GM18519 (cell line): ENCODE measurements around the gene AKAP12.
A peak's percentile ranks its signal among the peaks of the same experiment; 100 is the strongest.

ENCODE experiments used
- ATAC-seq: cut with Tn5 transposase; IDR thresholded peaks from one replicate; pipeline ENCODE4 v1.9.1; 2021; ENCODE audit warnings: mild to moderate bottlenecking, moderate library complexity; ENCODE audit not compliant: unreplicated experiment, low FRiP score

AKAP12 gene

GRCh38 chr6:151279891-151280290 is 40.1 kb downstream of the AKAP12 start:
- no peak for ATAC-seq

GRCh38 chr6:151280859-151281258 is 41.1 kb downstream of the AKAP12 start:
- ATAC-seq, result no peak

DNA sequence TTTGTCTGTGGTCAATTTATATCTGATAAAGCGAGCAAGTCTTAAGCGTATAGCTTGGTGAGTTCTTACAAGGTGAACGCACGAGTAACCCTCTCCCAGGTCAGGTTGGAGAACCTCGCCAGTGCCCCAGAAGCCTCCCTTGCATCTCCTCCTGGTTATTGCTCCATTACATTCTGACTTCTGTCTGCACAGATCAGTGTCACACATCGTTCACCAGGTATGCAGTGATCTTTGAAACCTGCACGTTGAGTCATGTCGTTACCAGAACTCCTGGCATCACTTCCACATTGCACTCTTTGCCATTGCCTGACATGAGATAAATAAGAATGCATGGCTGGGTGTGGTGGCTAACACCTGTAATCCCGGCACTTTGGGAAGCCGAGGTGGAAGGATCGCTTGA is 44.2 kb downstream of the AKAP12 start:
- peak; percentile 67 for ATAC-seq

- no peak for ATAC-seq
These were observed 44.8 kb downstream of the AKAP12 start for GRCh38 chr6:151284548-151285017.

- no peak for ATAC-seq
These were observed 45.4 kb downstream of the AKAP12 start for GRCh38 chr6:151285122-151285521.

DNA sequence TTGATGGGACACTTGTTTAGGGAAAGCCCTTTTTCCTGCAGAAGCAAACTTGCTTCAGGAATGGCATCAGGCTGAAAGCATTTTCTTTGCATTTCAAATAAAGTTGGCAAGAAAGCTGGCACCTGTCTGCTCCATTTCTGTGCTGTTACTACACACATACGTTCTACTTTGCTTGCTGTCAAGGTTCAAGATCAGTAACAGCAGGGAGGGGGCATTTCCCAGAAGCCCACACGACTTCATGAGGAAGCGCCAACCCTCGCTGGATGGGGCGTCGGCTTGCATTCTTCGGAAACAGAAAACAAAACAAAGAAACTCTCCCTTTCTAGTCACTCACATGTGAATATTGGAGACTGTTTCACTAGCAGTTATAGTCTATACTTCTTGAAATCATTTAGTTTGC is 46.4 kb downstream of the AKAP12 start:
- no peak for ATAC-seq

- no peak for ATAC-seq
These were observed 49.1 kb downstream of the AKAP12 start for GRCh38 chr6:151288712-151289398.

GRCh38 chr6:151289399-151290007 is 49.7 kb downstream of the AKAP12 start:
- no peak for ATAC-seq

DNA sequence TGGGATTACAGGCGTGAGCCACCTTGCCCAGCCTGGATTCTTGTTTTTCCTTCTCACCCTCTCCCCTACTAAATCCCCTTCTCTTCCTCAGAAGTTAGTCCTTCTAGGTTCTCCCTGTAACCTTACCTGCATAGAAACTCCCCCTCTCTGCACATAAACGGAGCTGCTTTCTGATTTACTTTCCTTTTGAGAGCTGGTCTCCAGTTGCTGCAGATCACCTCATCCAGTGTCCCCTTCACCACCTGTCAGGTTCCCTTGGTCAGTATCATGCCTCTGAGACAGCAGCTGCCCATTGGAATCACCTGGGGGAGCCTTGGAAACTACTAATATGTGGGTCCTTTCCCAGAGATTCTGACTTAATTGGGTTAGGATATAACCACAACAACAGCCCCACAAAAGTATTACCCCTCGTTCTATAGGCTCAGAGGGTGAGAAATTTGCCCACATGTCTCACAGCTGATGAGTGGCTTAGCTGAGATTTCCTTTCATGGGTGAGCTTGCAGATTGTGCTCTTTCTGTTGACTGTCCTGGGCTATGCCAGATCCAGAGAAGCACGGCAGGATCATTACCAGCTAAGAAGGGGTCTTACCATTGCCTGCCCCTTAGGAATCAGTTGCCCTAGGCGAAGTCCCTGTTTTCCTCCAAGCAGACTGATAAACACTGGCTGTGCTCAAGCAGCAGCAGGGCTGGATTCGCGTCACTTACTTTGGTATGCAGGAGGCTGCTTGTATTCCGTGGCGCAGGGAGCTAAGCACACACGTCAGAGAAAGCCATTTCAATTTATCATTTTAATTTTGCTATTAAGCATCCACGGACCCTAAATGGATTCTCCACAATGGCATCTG is 51.3 kb downstream of the AKAP12 start:
- ATAC-seq, result no peak

DNA sequence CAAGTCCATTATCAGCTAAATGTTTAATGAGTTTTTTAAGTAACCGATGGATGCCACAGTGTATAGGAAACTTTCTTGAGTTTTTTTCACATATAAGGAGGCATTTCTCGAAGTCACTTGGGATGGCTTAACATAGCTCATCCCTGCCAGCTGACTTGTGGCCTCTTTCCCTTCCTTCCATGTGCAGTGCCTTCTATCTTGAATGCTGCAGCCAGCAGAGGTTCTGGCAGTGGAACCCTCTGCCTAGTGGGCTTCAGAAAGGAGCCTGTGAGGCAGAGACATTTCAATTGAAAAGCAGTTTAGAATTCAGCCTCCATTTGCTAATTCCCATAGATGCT is 51.9 kb downstream of the AKAP12 start:
- no peak for ATAC-seq

DNA sequence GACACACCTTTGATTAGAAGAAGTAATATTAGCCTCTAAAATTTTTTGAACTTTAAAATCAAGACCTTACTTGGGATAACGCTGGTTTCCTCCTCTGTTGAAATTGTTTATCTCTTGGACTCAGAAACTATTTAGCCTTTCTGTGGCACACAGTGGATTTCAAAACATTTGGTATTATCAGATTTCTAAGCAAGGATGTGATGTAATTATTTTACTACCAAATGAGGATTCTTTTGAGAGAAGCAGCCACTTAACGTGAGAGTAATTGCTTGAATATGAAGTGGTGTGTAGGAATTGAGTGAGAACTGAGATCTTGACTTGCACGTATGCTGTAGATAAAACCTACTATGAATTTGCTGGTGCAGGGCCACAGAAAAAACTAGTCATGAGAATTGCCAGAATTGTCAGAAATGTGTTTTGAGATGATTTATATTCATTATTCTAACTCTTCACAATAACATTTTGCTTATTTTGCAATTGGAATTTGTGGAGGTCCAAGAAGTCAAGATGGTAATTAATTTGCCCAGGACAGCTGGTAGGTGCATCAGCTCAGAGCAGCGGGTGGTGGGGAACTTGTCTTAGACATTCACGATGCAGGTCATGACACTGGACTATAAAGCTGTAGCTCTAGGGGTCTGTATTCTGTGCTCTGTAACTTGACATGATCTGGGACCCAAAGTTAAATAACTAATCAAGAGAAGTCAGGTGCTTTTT is 53.4 kb downstream of the AKAP12 start:
- no peak for ATAC-seq

DNA sequence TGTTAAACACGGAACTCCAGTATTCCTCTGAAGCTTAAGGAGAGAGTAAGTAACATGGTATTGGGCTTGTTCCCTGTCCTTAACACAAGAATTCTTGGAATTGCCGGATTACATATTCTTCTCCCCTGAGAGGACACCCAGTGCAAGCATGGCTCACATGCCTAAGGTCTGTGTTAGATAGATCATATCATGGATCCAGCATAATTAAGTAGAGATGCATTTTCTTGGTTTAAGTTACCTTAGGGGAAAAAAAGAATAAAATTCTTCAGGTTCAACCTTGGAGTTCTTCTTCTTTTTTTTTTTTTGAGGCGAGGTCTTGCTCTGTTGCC is 53.9 kb downstream of the AKAP12 start:
- no peak for ATAC-seq

GRCh38 chr6:151294561-151295101 is 54.9 kb downstream of the AKAP12 start:
- no peak for ATAC-seq

- no peak for ATAC-seq
These were observed 58.1 kb downstream of the AKAP12 start for GRCh38 chr6:151297886-151298285.

GRCh38 chr6:151299011-151299410 is 59.2 kb downstream of the AKAP12 start:
- ATAC-seq, result no peak

DNA sequence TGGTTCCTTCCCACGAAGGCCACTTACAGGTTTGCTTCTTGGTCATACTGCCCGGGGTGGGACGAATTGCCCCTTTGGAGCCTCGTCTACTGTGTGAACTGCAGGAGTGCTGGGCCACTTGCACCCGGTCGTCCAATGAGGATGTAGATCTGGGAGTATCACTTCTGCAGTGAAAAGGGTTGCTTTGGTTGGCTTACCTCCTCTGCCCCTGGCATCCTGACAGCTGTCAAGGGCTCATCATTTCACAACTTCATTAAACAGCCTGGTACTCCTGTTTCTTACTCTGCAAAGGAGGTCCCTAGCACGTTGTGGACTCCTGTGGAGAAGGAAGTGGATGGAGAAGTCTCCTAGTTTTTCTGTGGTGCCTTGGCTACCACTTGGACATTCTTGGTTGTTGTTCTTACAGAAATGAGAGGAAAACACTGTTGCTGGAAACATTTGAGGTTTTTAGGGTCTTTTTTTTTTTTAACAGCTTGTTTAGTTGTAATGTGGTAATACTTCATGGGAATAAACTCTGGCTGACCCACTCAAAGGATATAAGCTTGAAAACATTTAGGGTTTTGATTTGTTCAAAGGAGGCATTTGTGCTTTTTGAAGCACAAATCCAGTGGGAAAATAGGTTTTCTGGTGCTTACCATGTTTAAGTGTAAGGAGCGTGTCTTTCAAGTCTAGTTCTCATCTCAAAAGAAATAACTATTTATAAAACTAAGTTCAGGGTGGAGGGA is 60.7 kb downstream of the AKAP12 start:
- no peak for ATAC-seq

DNA sequence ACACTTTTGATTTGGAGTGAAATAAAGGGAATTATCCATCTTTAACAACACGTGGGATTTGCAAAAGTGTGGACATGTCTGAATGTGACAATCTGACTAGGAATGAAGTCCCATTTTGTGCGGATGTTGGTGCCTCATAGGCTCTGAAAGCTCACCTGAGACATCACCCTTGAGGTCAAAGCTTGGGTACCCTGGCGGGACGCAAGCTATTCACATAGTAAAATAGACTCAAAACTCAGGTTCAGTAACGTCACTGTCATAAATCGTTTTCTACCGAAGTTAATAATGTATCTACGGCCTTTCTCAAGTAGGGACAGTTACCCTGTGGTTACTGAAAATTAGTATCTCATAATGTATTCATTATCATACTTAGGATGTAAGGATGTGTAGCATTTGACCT is 61.8 kb downstream of the AKAP12 start:
- no peak for ATAC-seq

DNA sequence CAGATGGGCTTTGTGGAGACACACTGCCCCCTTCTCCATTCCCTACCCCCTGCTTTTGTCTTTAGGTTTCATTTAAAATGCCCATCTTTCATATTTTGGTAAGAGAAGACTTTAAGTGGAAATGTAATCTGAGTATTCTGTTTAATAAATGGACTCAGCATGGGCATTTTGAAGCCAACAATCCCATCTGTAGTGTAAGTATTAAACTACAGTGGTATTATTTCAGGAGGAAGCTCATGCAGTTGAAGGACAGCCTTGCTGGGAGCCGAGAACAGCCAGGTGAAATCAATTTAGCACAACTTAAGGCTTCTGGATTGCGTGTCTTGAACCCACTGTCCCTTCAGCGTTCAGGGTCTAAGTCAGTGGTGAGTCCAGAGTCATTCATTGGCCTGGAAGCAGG is 63.5 kb downstream of the AKAP12 start:
- no peak for ATAC-seq

DNA sequence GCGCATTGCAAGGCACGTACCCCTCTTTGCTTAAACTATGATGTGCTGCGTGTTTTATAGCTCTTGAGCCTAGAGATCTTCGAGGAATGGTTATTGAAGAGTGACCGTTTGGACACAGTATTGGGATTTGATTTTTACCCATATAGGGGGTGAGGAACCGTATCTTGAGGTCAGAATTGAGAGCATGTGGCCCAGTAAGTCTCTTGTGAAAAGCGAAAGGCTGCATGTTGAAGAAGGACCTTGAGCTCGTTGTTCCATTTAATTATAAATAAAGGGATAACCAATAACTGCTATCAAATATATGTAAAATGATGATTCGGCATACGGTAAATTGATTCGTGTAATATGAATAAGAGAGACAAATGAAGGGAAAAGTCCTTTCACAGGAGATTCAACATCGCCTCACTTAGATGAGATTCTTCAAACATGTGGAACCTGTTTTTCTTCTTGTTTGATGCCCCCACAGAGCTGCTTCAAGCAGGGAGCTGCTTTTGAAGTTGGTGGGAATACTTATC is 66.6 kb downstream of the AKAP12 start:
- no peak for ATAC-seq

DNA sequence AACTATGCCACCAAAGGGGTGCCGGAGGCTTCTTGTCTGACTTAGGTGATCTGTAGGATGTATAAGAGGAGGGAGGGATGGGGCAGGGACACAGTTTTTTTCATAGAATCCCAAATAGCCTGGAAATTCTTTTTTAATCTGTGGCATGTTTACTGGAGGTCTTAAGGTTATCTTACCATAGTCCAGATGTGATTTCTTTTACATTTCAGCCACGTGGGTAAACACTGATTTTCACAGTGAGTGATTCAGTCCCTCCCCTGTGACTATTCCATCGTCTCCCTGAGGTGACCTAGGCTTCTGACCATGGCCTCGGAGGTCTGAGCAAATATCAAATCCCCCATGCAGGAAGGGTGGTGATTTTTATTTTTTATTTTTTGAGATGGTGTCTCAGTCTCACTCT is 67.7 kb downstream of the AKAP12 start:
- ATAC-seq, result no peak
